OCI-LY1 (cell line): ENCODE measurements around the gene PERCC1.

Experiments
- CTCF ChIP-seq: fragments of 200-600 bp; sonication (generic), shearing (Covaris generic); IDR thresholded peaks from 2 replicates; pipeline ENCODE4 v1.5.1; 2017; ENCODE audit warnings: mild to moderate bottlenecking, antibody characterized with exemption, low read length, moderate library complexity, mixed read lengths
- EZH2 ChIP-seq: fragments of 200-600 bp; sonication (generic), shearing (Covaris generic); IDR thresholded peaks from 2 replicates; pipeline ENCODE4 v1.8.0; 2017; ENCODE audit warnings: borderline replicate concordance, mixed run types, mild to moderate bottlenecking, antibody characterized with exemption, low read length, moderate library complexity, mixed read lengths

DNA sequence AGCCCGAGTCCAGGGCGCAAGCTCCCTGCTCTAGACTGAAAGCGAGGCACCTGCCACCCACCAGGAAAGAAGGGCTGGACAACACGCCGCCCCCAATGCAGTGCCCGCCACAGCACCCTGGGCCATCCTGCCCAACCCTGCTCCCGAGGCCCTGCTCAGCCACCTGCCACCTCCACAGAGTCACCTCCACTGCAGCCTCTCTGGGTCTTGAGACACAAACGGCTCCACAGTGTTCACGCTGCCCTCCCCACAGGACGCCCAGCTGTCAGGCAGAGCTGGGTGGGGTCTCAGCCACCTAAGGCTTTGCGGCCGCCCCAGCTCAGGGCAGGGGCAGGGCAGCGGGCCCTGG, 34.7 kb downstream of the PERCC1 start:
- TF ChIP-seq EZH2 = no peak
- no peak for TF ChIP-seq CTCF
